GM15510 (cell line): ENCODE results near the gene SMYD4.

Source experiments
- POLR2A ChIP-seq: IDR thresholded peaks from 3 replicates; pipeline ENCODE4 v1.6.1; 2011; ENCODE audit warnings: borderline replicate concordance; ENCODE audit not compliant: insufficient read length; ENCODE audit errors: extremely low read depth

SMYD4 gene

GRCh38 chr17:1797323-1797722, 32.4 kb downstream of the SMYD4 start:
- no peak for TF ChIP-seq POLR2A

GRCh38 chr17:1796800-1797199, 32.9 kb downstream of the SMYD4 start:
- no peak for TF ChIP-seq POLR2A

- TF ChIP-seq POLR2A, result no peak
Observed at GRCh38 chr17:1793447-1793806, 36.3 kb downstream of the SMYD4 start.

GRCh38 chr17:1792495-1793446, 36.9 kb downstream of the SMYD4 start:
- TF ChIP-seq POLR2A, result no peak

GRCh38 chr17:1789936-1790335, 39.8 kb downstream of the SMYD4 start:
- TF ChIP-seq POLR2A, result no peak

GRCh38 chr17:1787301-1787902, 42.3 kb downstream of the SMYD4 start:
- TF ChIP-seq POLR2A, result no peak

GRCh38 chr17:1786708-1787107, 43.0 kb downstream of the SMYD4 start:
- no peak for TF ChIP-seq POLR2A

- TF ChIP-seq POLR2A, result no peak
Observed at GRCh38 chr17:1785930-1786329, 43.8 kb downstream of the SMYD4 start.

GRCh38 chr17:1783834-1784611, 45.7 kb downstream of the SMYD4 start:
- TF ChIP-seq POLR2A, result no peak

- no peak for TF ChIP-seq POLR2A
Observed at GRCh38 chr17:1783271-1783670, 46.4 kb downstream of the SMYD4 start.

- TF ChIP-seq POLR2A, result no peak
Observed at GRCh38 chr17:1782171-1782567, 47.5 kb downstream of the SMYD4 start.

GRCh38 chr17:1779571-1780131, 50.1 kb downstream of the SMYD4 start:
- TF ChIP-seq POLR2A, result no peak

GRCh38 chr17:1776857-1777256, 52.8 kb downstream of the SMYD4 start:
- TF ChIP-seq POLR2A, result no peak

- no peak for TF ChIP-seq POLR2A
Observed at GRCh38 chr17:1776328-1776727, 53.4 kb downstream of the SMYD4 start.
